ENCODE results near the gene PPT1. TPM values are rescaled to one million over a fixed set of nuclear protein-coding genes. Genes with fewer than 3 reads are reported as not detected.

The PPT1 gene
- total and polyA plus RNA-seq, 2 of the 8 experiments (the other 6 are each of a cell fraction or from before 2014, with no cell fraction given) = 77.1 to 150 TPM

DNA sequence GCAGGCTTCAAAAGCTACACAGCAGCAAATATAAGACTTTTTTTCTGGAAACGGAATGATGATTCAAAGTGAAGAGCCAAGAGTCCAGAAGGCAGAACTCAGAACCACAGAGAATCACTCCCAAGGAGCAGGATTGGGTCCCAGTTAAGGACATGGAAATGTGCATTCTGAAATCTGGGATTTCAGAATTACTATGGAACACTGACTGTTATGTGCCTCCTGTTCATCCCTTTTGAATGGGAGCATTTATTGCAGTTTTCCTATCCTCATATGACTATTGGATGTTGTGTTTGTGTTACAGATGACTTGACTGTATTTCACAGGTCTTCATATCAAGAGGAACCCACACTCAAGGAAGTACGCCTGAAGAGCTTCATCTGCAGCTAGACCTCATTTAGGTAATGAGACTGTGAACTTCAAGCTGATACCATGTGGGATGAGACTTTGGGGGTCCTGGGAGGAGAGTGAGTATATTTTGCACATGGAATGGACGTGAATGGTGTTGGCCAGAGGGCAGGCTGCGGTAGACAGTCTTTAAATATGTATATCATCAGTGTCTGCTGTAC lies 73.6 kb downstream of the PPT1 start (continued):
- no peak for TF ChIP-seq SP1 (IDR thresholded peaks at IDR 0.05; ENCODE audit: low read depth, low read length)
- no peak for TF ChIP-seq TCF12 (IDR thresholded peaks at IDR 0.05; ENCODE audit: low read depth, low read length)
- no peak for TF ChIP-seq CEBPB (IDR thresholded peaks at IDR 0.05; ENCODE audit: low read depth, low read length)
- TF ChIP-seq RBBP5 (IDR thresholded peaks at IDR 0.05; ENCODE audit: borderline replicate concordance, low read depth, low read length) = no peak
- TF ChIP-seq, protein P1, sequence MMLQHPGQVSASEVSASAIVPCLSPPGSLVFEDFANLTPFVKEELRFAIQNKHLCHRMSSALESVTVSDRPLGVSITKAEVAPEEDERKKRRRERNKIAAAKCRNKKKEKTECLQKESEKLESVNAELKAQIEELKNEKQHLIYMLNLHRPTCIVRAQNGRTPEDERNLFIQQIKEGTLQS (IDR thresholded peaks at IDR 0.05; ENCODE audit: insufficient read depth, low read depth, low read length) = no peak
- TF ChIP-seq SUZ12 (IDR thresholded peaks at IDR 0.05; ENCODE audit: low read length) = no peak
- TF ChIP-seq TAF7 (optimal IDR thresholded peaks at IDR 0.05; ENCODE audit: borderline replicate concordance, low read depth, low read length) = no peak
- TF ChIP-seq HDAC2 (IDR thresholded peaks at IDR 0.05; ENCODE audit: borderline replicate concordance in 1 of 2, low read depth in 2 of 2, low read length in 2 of 2) = no peak
- no peak for TF ChIP-seq RXRA (IDR thresholded peaks at IDR 0.05; ENCODE audit: insufficient read depth, low read depth, low read length)

Other genes with a start within 250 kb of the PPT1 start
- gene TRIT1, start 213.7 kb downstream of the PPT1 start, total RNA-seq (2021; fragmentation: NEBNext Ultra II Directional; extraction: Animal tissue kit (Norgen Biotek cat#: 25700)) = 30.3 and 32.3 TPM in 2 replicates
- 9.1 and 11.1 TPM in 2 replicates for gene TRIT1, start 213.7 kb downstream of the PPT1 start, polyA plus RNA-seq (2011; rRNA removed)
- gene MYCL, start 195.3 kb downstream of the PPT1 start, total RNA-seq (2021; fragmentation: NEBNext Ultra II Directional; extraction: Animal tissue kit (Norgen Biotek cat#: 25700)) = 28.8 and 29.9 TPM in 2 replicates
- 20.3 and 30.3 TPM in 2 replicates for gene MYCL, start 195.3 kb downstream of the PPT1 start, polyA plus RNA-seq (2011; rRNA removed)
- gene MFSD2A, start 142.1 kb downstream of the PPT1 start, total RNA-seq (2021; fragmentation: NEBNext Ultra II Directional; extraction: Animal tissue kit (Norgen Biotek cat#: 25700)) = 25.9 and 26.6 TPM in 2 replicates
- gene MFSD2A, start 142.1 kb downstream of the PPT1 start, polyA plus RNA-seq (2011; rRNA removed) = 18.3 and 25.6 TPM in 2 replicates
- 274 and 295 TPM in 2 replicates for gene CAP1, start 56.5 kb downstream of the PPT1 start, total RNA-seq (2021; fragmentation: NEBNext Ultra II Directional; extraction: Animal tissue kit (Norgen Biotek cat#: 25700))
- gene CAP1, start 56.5 kb downstream of the PPT1 start, polyA plus RNA-seq (2011; rRNA removed) = 94.5 and 140 TPM in 2 replicates
- 16.9 and 18.0 TPM in 2 replicates for gene RLF, start 64.1 kb upstream of the PPT1 start, total RNA-seq (2021; fragmentation: NEBNext Ultra II Directional; extraction: Animal tissue kit (Norgen Biotek cat#: 25700))
- 2.4 and 4.2 TPM in 2 replicates for gene RLF, start 64.1 kb upstream of the PPT1 start, polyA plus RNA-seq (2011; rRNA removed)
- gene TMCO2, start 150.7 kb upstream of the PPT1 start, total RNA-seq (2021; fragmentation: NEBNext Ultra II Directional; extraction: Animal tissue kit (Norgen Biotek cat#: 25700)) = not detected in 2 replicates
- not detected in 2 replicates for gene TMCO2, start 150.7 kb upstream of the PPT1 start, polyA plus RNA-seq (2011; rRNA removed)
- 41.5 and 42.9 TPM in 2 replicates for gene ZMPSTE24, start 161.0 kb upstream of the PPT1 start, total RNA-seq (2021; fragmentation: NEBNext Ultra II Directional; extraction: Animal tissue kit (Norgen Biotek cat#: 25700))
- gene ZMPSTE24, start 161.0 kb upstream of the PPT1 start, polyA plus RNA-seq (2011; rRNA removed) = 7.9 and 12.7 TPM in 2 replicates
- gene COL9A2, start 220.0 kb upstream of the PPT1 start, total RNA-seq (2021; fragmentation: NEBNext Ultra II Directional; extraction: Animal tissue kit (Norgen Biotek cat#: 25700)) = 2.7 and 3.2 TPM in 2 replicates
- 3.3 and 3.7 TPM in 2 replicates for gene COL9A2, start 220.0 kb upstream of the PPT1 start, polyA plus RNA-seq (2011; rRNA removed)

Measured in H1 (cell line).